IPS-18c (cell line): ENCODE results near the gene IFT122.
"Not testable (repeated sequence)": the region's sequence is repeated elsewhere in the genome, so short reads cannot be mapped to it uniquely, and the experiment has no call there.

Source experiments
- H3K4me3 ChIP-seq: 2 replicates; pipeline ENCODE4 v1.7.0; 2013; ENCODE audit warnings: low read depth, mild to moderate bottlenecking, low read length, moderate library complexity; ENCODE audit not compliant: insufficient read depth
- H3K9me3 ChIP-seq: one replicate; pipeline ENCODE4 v1.6.1; 2013; ENCODE audit warnings: mild to moderate bottlenecking, low read length, moderate library complexity; ENCODE audit not compliant: control insufficient read depth, insufficient read depth

The IFT122 gene

GRCh38 chr3:129499604-129500333, 59.7 kb downstream of the IFT122 start:
- not testable (repeated sequence) for H3K4me3 ChIP-seq, H3K9me3 ChIP-seq

GRCh38 chr3:129500334-129500658, 60.3 kb downstream of the IFT122 start:
- Histone ChIP-seq H3K4me3 (no peak overlapping the region), H3K9me3 (no peaks in the 10 kb centered on the region)

- Histone ChIP-seq H3K9me3 (no peaks in the 10 kb centered on the region), H3K4me3 (no peak overlapping the region)
Measured at GRCh38 chr3:129501630-129502029, 61.6 kb downstream of the IFT122 start.

GRCh38 chr3:129502641-129503408, 62.8 kb downstream of the IFT122 start:
- no peaks in the 10 kb centered on the region for H3K9me3 ChIP-seq
- no peak overlapping the region for H3K4me3 ChIP-seq

- Histone ChIP-seq H3K9me3 (no peaks in the 10 kb centered on the region), H3K4me3 (no peak overlapping the region)
Measured at GRCh38 chr3:129503471-129504291, 63.7 kb downstream of the IFT122 start.

GRCh38 chr3:129504471-129505100, 64.6 kb downstream of the IFT122 start:
- H3K4me3 ChIP-seq, result no peak overlapping the region

GRCh38 chr3:129505341-129505740, 65.3 kb downstream of the IFT122 start:
- Histone ChIP-seq H3K9me3 (no peaks in the 10 kb centered on the region), H3K4me3 (no peak overlapping the region)

More at GRCh38 chr3:129504471-129505100, 64.6 kb downstream of the IFT122 start:
- H3K9me3 ChIP-seq, result no peaks in the 10 kb centered on the region

GRCh38 chr3:129506231-129506742, 66.3 kb downstream of the IFT122 start:
- H3K4me3 ChIP-seq, result no peak overlapping the region
- no peaks in the 10 kb centered on the region for H3K9me3 ChIP-seq

- Histone ChIP-seq H3K4me3 (no peak overlapping the region), H3K9me3 (no peaks in the 10 kb centered on the region)
Measured at GRCh38 chr3:129507181-129507831, 67.3 kb downstream of the IFT122 start.

GRCh38 chr3:129512595-129512994, 72.6 kb downstream of the IFT122 start:
- Histone ChIP-seq H3K4me3 (no peak overlapping the region), H3K9me3 (no peaks in the 10 kb centered on the region)

- Histone ChIP-seq H3K9me3 (no peaks in the 10 kb centered on the region), H3K4me3 (no peak overlapping the region)
Measured at GRCh38 chr3:129513705-129514104, 73.7 kb downstream of the IFT122 start.

- H3K4me3 ChIP-seq, result no peak overlapping the region
Measured at GRCh38 chr3:129514110-129514509, 74.1 kb downstream of the IFT122 start.

GRCh38 chr3:129514563-129514962, 74.5 kb downstream of the IFT122 start:
- H3K9me3 ChIP-seq, result no peaks in the 10 kb centered on the region
- H3K4me3 ChIP-seq, result no peak overlapping the region

More at GRCh38 chr3:129514110-129514509, 74.1 kb downstream of the IFT122 start:
- no peaks in the 10 kb centered on the region for H3K9me3 ChIP-seq

- H3K9me3 ChIP-seq, H3K4me3 ChIP-seq: not testable (repeated sequence)
Measured at GRCh38 chr3:129515108-129515820, 75.2 kb downstream of the IFT122 start.

GRCh38 chr3:129515821-129516432, 75.9 kb downstream of the IFT122 start:
- not testable (repeated sequence) for H3K4me3 ChIP-seq, H3K9me3 ChIP-seq

- H3K9me3 ChIP-seq, result no peaks in the 10 kb centered on the region
- no peak overlapping the region for H3K4me3 ChIP-seq
Measured at GRCh38 chr3:129517516-129517915, 77.5 kb downstream of the IFT122 start.
